DLD1 (cell line): Measurements from ENCODE around the gene EXO1.

Experiments used
- in situ Hi-C: cut with HindIII; loops from 2 replicates; pipeline ENCODE4 v1.10.0; 2017; ENCODE audit warnings: low sequenced_read_pairs

Gene EXO1

GRCh38 chr1:241870336-241870735 is 22.3 kb downstream of the EXO1 start:
- in situ Hi-C loops, result no loop called here

GRCh38 chr1:241870746-241871430 is 22.9 kb downstream of the EXO1 start:
- in situ Hi-C loops, result no loop called here

- in situ Hi-C loops, result no loop called here
These were observed 33.4 kb downstream of the EXO1 start for GRCh38 chr1:241881440-241881839.

GRCh38 chr1:241883159-241883558 is 35.2 kb downstream of the EXO1 start:
- in situ Hi-C loops, result no loop called here

- in situ Hi-C loops, result no loop called here
These were observed 40.2 kb downstream of the EXO1 start for GRCh38 chr1:241888232-241888631.

GRCh38 chr1:241891296-241891695 is 43.3 kb downstream of the EXO1 start:
- in situ Hi-C loops, result no loop called here

- in situ Hi-C loops, result no loop called here
These were observed 46.0 kb downstream of the EXO1 start for GRCh38 chr1:241894016-241894415.

- in situ Hi-C loops, result no loop called here
These were observed 47.0 kb downstream of the EXO1 start for GRCh38 chr1:241895013-241895412.

- in situ Hi-C loops, result no loop called here
These were observed 48.6 kb downstream of the EXO1 start for GRCh38 chr1:241896670-241896962.

GRCh38 chr1:241899210-241899609 is 51.2 kb downstream of the EXO1 start:
- in situ Hi-C loops, result no loop called here

GRCh38 chr1:241900381-241900780 is 52.4 kb downstream of the EXO1 start:
- in situ Hi-C loops, result no loop called here

GRCh38 chr1:241902391-241903065 is 54.5 kb downstream of the EXO1 start:
- in situ Hi-C loops, result no loop called here

- in situ Hi-C loops, result no loop called here
These were observed 68.2 kb downstream of the EXO1 start for GRCh38 chr1:241916196-241916595.

- in situ Hi-C loops, result no loop called here
These were observed 69.5 kb downstream of the EXO1 start for GRCh38 chr1:241917487-241917886.

GRCh38 chr1:241918879-241919278 is 70.9 kb downstream of the EXO1 start:
- in situ Hi-C loops, result no loop called here

GRCh38 chr1:241924080-241924808 is 76.2 kb downstream of the EXO1 start:
- in situ Hi-C loops, result no loop called here

GRCh38 chr1:241926141-241926540 is 78.1 kb downstream of the EXO1 start:
- in situ Hi-C loops, result no loop called here

GRCh38 chr1:241927321-241927720 is 79.3 kb downstream of the EXO1 start:
- in situ Hi-C loops, result no loop called here

GRCh38 chr1:241932845-241933244 is 84.8 kb downstream of the EXO1 start:
- in situ Hi-C loops, result no loop called here

- in situ Hi-C loops, result no loop called here
These were observed 86.3 kb downstream of the EXO1 start for GRCh38 chr1:241934201-241934848.

- in situ Hi-C loops, result no loop called here
These were observed 86.9 kb downstream of the EXO1 start for GRCh38 chr1:241934866-241935265.
